MCF 10A (cell line): ENCODE measurements around the gene ATP1B1. TPM values are rescaled to one million over a fixed set of nuclear protein-coding genes. Genes with fewer than 3 reads are reported as not detected.
A peak's percentile ranks its signal among the peaks of the same experiment; 100 is the strongest.

Experiments
- BruUV-seq: library from RNA; stranded (reverse); fragments of 400-500 nt; replicated peaks from 2 replicates; lab custom pipeline; 2021; lab: Mats Ljungman, UMichigan
- CTCF ChIA-PET: fragments of 300-600 bp; sonication (Branson Sonifier 250); formaldehyde crosslinking; extraction: SDS; loops from one replicate; lab custom pipeline; 2021; ENCODE audit warnings: antibody characterized with exemption, inconsistent platforms; lab: Yijun Ruan, JAX
- POLR2A ChIA-PET: fragments of 300-600, 350-650 bp; sonication (Branson Sonifier 250); formaldehyde crosslinking; extraction: SDS; loops from one replicate; lab custom pipeline; 2020; ENCODE audit warnings: antibody characterized with exemption, inconsistent platforms; lab: Yijun Ruan, JAX
- DNase-seq: peaks from one replicate; pipeline ENCODE4 v3.0.0-alpha.2; 2018; ENCODE audit not compliant: unreplicated experiment
- H3K27ac Mint-ChIP-seq: one replicate; pipeline ENCODE4 v1.8.0; 2022; ENCODE audit warnings: mild to moderate bottlenecking, low read depth, mixed read lengths; ENCODE audit not compliant: unreplicated experiment
- H3K27me3 Mint-ChIP-seq: one replicate; pipeline ENCODE4 v1.8.0; 2022; ENCODE audit warnings: mixed read lengths; ENCODE audit not compliant: insufficient read depth, unreplicated experiment
- H3K36me3 Mint-ChIP-seq: one replicate; pipeline ENCODE4 v1.8.0; 2022; ENCODE audit warnings: mild to moderate bottlenecking, moderate library complexity, mixed read lengths; ENCODE audit not compliant: insufficient read depth, unreplicated experiment
- H3K4me1 Mint-ChIP-seq: one replicate; pipeline ENCODE4 v1.8.0; 2022; ENCODE audit warnings: mixed read lengths; ENCODE audit not compliant: insufficient read depth, unreplicated experiment
- H3K4me3 Mint-ChIP-seq: one replicate; pipeline ENCODE4 v1.8.0; 2022; ENCODE audit warnings: mild to moderate bottlenecking, moderate library complexity, mixed read lengths; ENCODE audit not compliant: unreplicated experiment
- H3K9me3 Mint-ChIP-seq: one replicate; pipeline ENCODE4 v1.8.0; 2022; ENCODE audit warnings: mixed read lengths; ENCODE audit not compliant: unreplicated experiment
- intact Hi-C: fragments of 100-400 bp; cut with micrococcal nuclease; formaldehyde crosslinking; loops from 2 replicates; pipeline ENCODE4 v1.14.1; 2022
- total RNA-seq: library from RNA; stranded (reverse); gene quantifications from 2 replicates; pipeline ENCODE4 v1.2.3, GENCODE V29; 2022
- TF ChIP-seq, protein P1 (sequence below): fragments of 200-600 bp; IDR thresholded peaks from one replicate; pipeline ENCODE4 v1.8.0; 2022; ENCODE audit warnings: antibody characterized with exemption, mild to moderate bottlenecking; ENCODE audit not compliant: unreplicated experiment

Gene ATP1B1
- total RNA-seq, 1 experiment from 2014 or later = 20.0 TPM

- TF ChIP-seq, protein P1, sequence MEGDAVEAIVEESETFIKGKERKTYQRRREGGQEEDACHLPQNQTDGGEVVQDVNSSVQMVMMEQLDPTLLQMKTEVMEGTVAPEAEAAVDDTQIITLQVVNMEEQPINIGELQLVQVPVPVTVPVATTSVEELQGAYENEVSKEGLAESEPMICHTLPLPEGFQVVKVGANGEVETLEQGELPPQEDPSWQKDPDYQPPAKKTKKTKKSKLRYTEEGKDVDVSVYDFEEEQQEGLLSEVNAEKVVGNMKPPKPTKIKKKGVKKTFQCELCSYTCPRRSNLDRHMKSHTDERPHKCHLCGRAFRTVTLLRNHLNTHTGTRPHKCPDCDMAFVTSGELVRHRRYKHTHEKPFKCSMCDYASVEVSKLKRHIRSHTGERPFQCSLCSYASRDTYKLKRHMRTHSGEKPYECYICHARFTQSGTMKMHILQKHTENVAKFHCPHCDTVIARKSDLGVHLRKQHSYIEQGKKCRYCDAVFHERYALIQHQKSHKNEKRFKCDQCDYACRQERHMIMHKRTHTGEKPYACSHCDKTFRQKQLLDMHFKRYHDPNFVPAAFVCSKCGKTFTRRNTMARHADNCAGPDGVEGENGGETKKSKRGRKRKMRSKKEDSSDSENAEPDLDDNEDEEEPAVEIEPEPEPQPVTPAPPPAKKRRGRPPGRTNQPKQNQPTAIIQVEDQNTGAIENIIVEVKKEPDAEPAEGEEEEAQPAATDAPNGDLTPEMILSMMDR = no peak
- DNase-seq = no peak
- peaks cover 8% of the 10 kb centered on the region for H3K4me1 Mint-ChIP-seq
- CTCF ChIA-PET = interaction anchor here (0.6 to 1.1 kb wide), 2 partner anchors 34 to 238 kb away, joined by 3 to 4 read pairs; no protein-coding TSS in a partner anchor
- no peak overlapping the region for H3K4me3 Mint-ChIP-seq
- POLR2A ChIA-PET = interaction anchor here (0.5 to 2.0 kb wide), 2 partner anchors 10 to 40 kb away, joined by 3 to 7 read pairs; no protein-coding TSS in a partner anchor
- no peak overlapping the region for H3K27ac Mint-ChIP-seq
- no TSS peak for BruUV-seq
- H3K27me3 Mint-ChIP-seq = no peaks in the 10 kb centered on the region
- no peaks in the 10 kb centered on the region for H3K9me3 Mint-ChIP-seq
- intact Hi-C loops = no loop called here
- H3K36me3 Mint-ChIP-seq = no peaks in the 10 kb centered on the region
Observed at GRCh38 chr1:169100208-169100607, 6.3 kb upstream of the ATP1B1 start.

GRCh38 chr1:169100651-169101088 is 5.8 kb upstream of the ATP1B1 start:
- CTCF ChIA-PET = interaction anchor here (0.6 to 1.1 kb wide), 4 partner anchors 14 to 464 kb away, joined by 3 to 4 read pairs (median 4); no protein-coding TSS in a partner anchor
- peaks cover 8% of the 10 kb centered on the region for H3K4me1 Mint-ChIP-seq

GRCh38 chr1:169102567-169102966 is 3.9 kb upstream of the ATP1B1 start:
- ChIA-PET CTCF (interaction anchor here (0.9 kb wide), 2 partner anchors 466 to 499 kb away, joined by 4 read pairs; no protein-coding TSS in a partner anchor), POLR2A (interaction anchor here (0.8 kb wide), 1 partner anchor 10 kb away, joined by 5 read pairs; no protein-coding TSS in a partner anchor)
- DNase-seq = peak; percentile 81
- no TSS peak for BruUV-seq
- Mint-ChIP-seq H3K36me3 (peaks cover 7% of the 10 kb centered on the region), H3K4me1 (peaks cover 14% of the 10 kb centered on the region), H3K27me3 (no peaks in the 10 kb centered on the region), H3K27ac (no peak overlapping the region), H3K9me3 (no peaks in the 10 kb centered on the region), H3K4me3 (no peak overlapping the region)
- TF ChIP-seq, protein P1 = no peak
- intact Hi-C loops = no loop called here

More at GRCh38 chr1:169100651-169101088, 5.8 kb upstream of the ATP1B1 start:
- Mint-ChIP-seq H3K27ac (no peak overlapping the region), H3K9me3 (no peaks in the 10 kb centered on the region), H3K4me3 (no peak overlapping the region), H3K36me3 (no peaks in the 10 kb centered on the region), H3K27me3 (no peaks in the 10 kb centered on the region)
- TF ChIP-seq, protein P1 = no peak
- POLR2A ChIA-PET = interaction anchor here (0.6 to 2.0 kb wide), 3 partner anchors 31 to 158 kb away, joined by 3 to 7 read pairs (median 3); no protein-coding TSS in a partner anchor
- DNase-seq = no peak
- BruUV-seq = no TSS peak
- intact Hi-C loops = no loop called here

DNA sequence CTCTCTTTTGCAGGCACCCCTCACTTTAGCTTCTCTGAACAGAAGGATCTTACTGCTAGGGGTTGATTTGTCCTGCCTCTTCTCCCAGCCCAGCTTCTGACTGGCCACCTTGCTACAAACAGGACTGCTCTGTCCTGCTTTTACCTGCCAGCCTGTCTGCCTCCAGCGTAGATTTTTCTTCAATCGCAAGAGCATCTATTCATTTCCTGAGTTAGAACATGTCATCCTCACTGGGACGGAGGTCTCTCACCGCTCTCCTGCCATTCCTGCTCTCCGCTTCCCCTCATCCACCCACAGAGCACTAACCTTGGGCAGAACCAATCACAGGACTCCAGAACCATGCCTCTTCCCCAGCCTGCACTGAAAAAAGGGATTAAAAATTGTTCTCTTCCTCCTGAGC is 3.5 kb upstream of the ATP1B1 start:
- POLR2A ChIA-PET = interaction anchor here (0.6 to 1.4 kb wide), 3 partner anchors 10 to 32 kb away, joined by 3 to 5 read pairs (median 3); no protein-coding TSS in a partner anchor
- no peaks in the 10 kb centered on the region for H3K9me3 Mint-ChIP-seq
- H3K27me3 Mint-ChIP-seq = no peaks in the 10 kb centered on the region
- no peak for DNase-seq
- intact Hi-C loops = no loop called here
- CTCF ChIA-PET = interaction anchor here (0.8 to 0.9 kb wide), 3 partner anchors 467 to 803 kb away, joined by 3 to 4 read pairs (median 4); no protein-coding TSS in a partner anchor
- BruUV-seq = no TSS peak
- H3K36me3 Mint-ChIP-seq = peaks cover 7% of the 10 kb centered on the region
- TF ChIP-seq, protein P1 = no peak
- no peak overlapping the region for H3K27ac Mint-ChIP-seq
- peaks cover 18% of the 10 kb centered on the region for H3K4me1 Mint-ChIP-seq
- no peak overlapping the region for H3K4me3 Mint-ChIP-seq
